Measurements from ENCODE around the gene CEP20. TPM values are rescaled to one million over a fixed set of nuclear protein-coding genes. Genes with fewer than 3 reads are reported as not detected.

Gene CEP20
- polyA plus RNA-seq, 1 of the 3 experiments (the other 2 are of a cell fraction): 14.8 TPM

- peaks cover 5% of the 10 kb centered on the region; the same call in 1 of the 2 replicates for H3K27me3 ChIP-seq (ENCODE audit: insufficient read depth)
- H3K9ac ChIP-seq: no peak overlapping the region
- no peak overlapping the region for H3K27ac ChIP-seq (ENCODE audit: low read depth in 2 of 2, low read length in 1 of 2)
- H3K9me2 ChIP-seq: no peaks in the 10 kb centered on the region
- TF ChIP-seq YY1 (IDR thresholded peaks at IDR 0.05; ENCODE audit: low read depth) (no peak), NFIC (IDR thresholded peaks at IDR 0.05; ENCODE audit: borderline replicate concordance) (no peak), EZH2phosphoT487 (IDR thresholded peaks at IDR 0.05; ENCODE audit: borderline replicate concordance, low read depth) (no peak), MXI1 (IDR thresholded peaks at IDR 0.05; ENCODE audit: low read depth, low read length) (no peak), GABPA (IDR thresholded peaks at IDR 0.05; ENCODE audit: low read depth) (no peak), PBX3 (IDR thresholded peaks at IDR 0.05) (no peak)
- 52% methylated on average over 6 of the region's 6 CpGs for WGBS (ENCODE audit: low lambda C conversion rate)
- H3F3A ChIP-seq (replicated peaks; ENCODE audit: insufficient read depth): no peaks in the 10 kb centered on the region
- no peak overlapping the region for H3K4me2 ChIP-seq
- no peak overlapping the region for H2AFZ ChIP-seq (ENCODE audit: low read depth)
- H3K36me3 ChIP-seq (replicated peaks in 1 of 2; ENCODE audit: control insufficient read depth in 1 of 2, insufficient read depth in 2 of 2, low read length in 1 of 2): no peaks in the 10 kb centered on the region
- no peaks in the 10 kb centered on the region for H3K4me1 ChIP-seq (ENCODE audit: control insufficient read depth in 1 of 2, insufficient read depth in 2 of 2, low read depth in 1 of 2, low read length in 1 of 2)
- POLR2A ChIA-PET: no interaction called here
- no peak for DNase-seq
- no peaks in the 10 kb centered on the region for H4K20me1 ChIP-seq (ENCODE audit: insufficient read depth)
- CTCF ChIA-PET: interaction anchor here (0.6 kb wide), 1 partner anchor 15 kb away, joined by 5 read pairs; no protein-coding TSS in a partner anchor
- H3K79me2 ChIP-seq (ENCODE audit: insufficient read depth): no peaks in the 10 kb centered on the region
- H3K4me3 ChIP-seq (ENCODE audit: low read depth in 2 of 2, low read length in 1 of 2): no peak overlapping the region
- H3K9me3 ChIP-seq: no peaks in the 10 kb centered on the region
Observed at GRCh38 chr16:15836074-15836473, 52.3 kb downstream of the CEP20 start.

- Histone ChIP-seq H4K20me1 (ENCODE audit: insufficient read depth) (no peaks in the 10 kb centered on the region), H3K9me3 (no peaks in the 10 kb centered on the region), H3K4me2 (no peak overlapping the region), H3K36me3 (replicated peaks in 1 of 2; ENCODE audit: control insufficient read depth in 1 of 2, insufficient read depth in 2 of 2, low read length in 1 of 2) (no peaks in the 10 kb centered on the region), H3F3A (replicated peaks; ENCODE audit: insufficient read depth) (no peaks in the 10 kb centered on the region), H3K9me2 (no peaks in the 10 kb centered on the region), H3K9ac (no peak overlapping the region), H3K27ac (ENCODE audit: low read depth in 2 of 2, low read length in 1 of 2) (no peak overlapping the region), H3K4me1 (ENCODE audit: control insufficient read depth in 1 of 2, insufficient read depth in 2 of 2, low read depth in 1 of 2, low read length in 1 of 2) (no peaks in the 10 kb centered on the region), H3K79me2 (ENCODE audit: insufficient read depth) (no peaks in the 10 kb centered on the region), H3K27me3 (ENCODE audit: insufficient read depth) (peaks cover 5% of the 10 kb centered on the region; the same call in 1 of the 2 replicates), H3K4me3 (ENCODE audit: low read depth in 2 of 2, low read length in 1 of 2) (no peak overlapping the region), H2AFZ (ENCODE audit: low read depth) (no peak overlapping the region)
- no peak for TF ChIP-seq SMC3 (IDR thresholded peaks at IDR 0.05; ENCODE audit: low read depth, low read length)
- TF ChIP-seq PBX3 (IDR thresholded peaks at IDR 0.05): no peak
- TF ChIP-seq MAX (IDR thresholded peaks at IDR 0.05; ENCODE audit: low read depth): no peak
- TF ChIP-seq SIN3A (IDR thresholded peaks at IDR 0.05; ENCODE audit: borderline replicate concordance, low read depth, low read length): no peak
- no peak for TF ChIP-seq RAD21 (IDR thresholded peaks at IDR 0.05; ENCODE audit: low read length)
- no peak for TF ChIP-seq FOXJ3 (CRISPR knock-in tag; IDR thresholded peaks at IDR 0.05)
- ChIA-PET CTCF (interaction anchor here (0.6 to 2.9 kb wide), 2 partner anchors 14 kb away, joined by 5 to 19 read pairs; no protein-coding TSS in a partner anchor), POLR2A (no interaction called here)
- no peak for DNase-seq
- 69% methylated on average over 2 of the region's 2 CpGs for WGBS (ENCODE audit: low lambda C conversion rate)
Observed at GRCh38 chr16:15835136-15835878, 53.1 kb downstream of the CEP20 start.
